ENCODE measurements around the gene AIG1. TPM values are rescaled to one million over a fixed set of nuclear protein-coding genes. Genes with fewer than 3 reads are reported as not detected.

Gene AIG1
- total RNA-seq, 1 donor from 2014 or later: 35.2 TPM

- Histone ChIP-seq H3K9me3 (ENCODE audit: insufficient read depth, low read depth, low read length) (no peaks in the 10 kb centered on the region), H3K27ac (ENCODE audit: low read depth, low read length) (no peak overlapping the region), H3K79me2 (ENCODE audit: insufficient read depth, low read length) (no peaks in the 10 kb centered on the region), H3K4me3 (ENCODE audit: insufficient read depth, low read depth, low read length) (no peak overlapping the region), H3K4me2 (ENCODE audit: low read length) (no peak overlapping the region), H3K9ac (ENCODE audit: low read length) (no peak overlapping the region), H3K4me1 (ENCODE audit: insufficient read depth, low read length) (no peaks in the 10 kb centered on the region), H3K27me3 (ENCODE audit: insufficient read depth, low read length) (no peaks in the 10 kb centered on the region), H2AFZ (ENCODE audit: low read depth, low read length) (no peak overlapping the region), H4K20me1 (ENCODE audit: insufficient read depth, low read length) (no peaks in the 10 kb centered on the region), H3K36me3 (ENCODE audit: insufficient read depth, low read length) (no peaks in the 10 kb centered on the region)
- DNase-seq (ENCODE audit: low read depth): no peak
- Mint-ChIP-seq H3K9me3 (ENCODE audit: unreplicated experiment) (no peaks in the 10 kb centered on the region), H3K4me1 (ENCODE audit: low read depth, unreplicated experiment) (peaks cover 2% of the 10 kb centered on the region), H3K36me3 (ENCODE audit: low read depth, unreplicated experiment) (peaks cover 13% of the 10 kb centered on the region), H3K27me3 (ENCODE audit: low read depth, unreplicated experiment) (no peaks in the 10 kb centered on the region), H3K27ac (ENCODE audit: unreplicated experiment) (no peak overlapping the region), H3K4me3 (ENCODE audit: unreplicated experiment) (no peak overlapping the region)
- no peak for FAIRE-seq
- TF ChIP-seq, protein P1, sequence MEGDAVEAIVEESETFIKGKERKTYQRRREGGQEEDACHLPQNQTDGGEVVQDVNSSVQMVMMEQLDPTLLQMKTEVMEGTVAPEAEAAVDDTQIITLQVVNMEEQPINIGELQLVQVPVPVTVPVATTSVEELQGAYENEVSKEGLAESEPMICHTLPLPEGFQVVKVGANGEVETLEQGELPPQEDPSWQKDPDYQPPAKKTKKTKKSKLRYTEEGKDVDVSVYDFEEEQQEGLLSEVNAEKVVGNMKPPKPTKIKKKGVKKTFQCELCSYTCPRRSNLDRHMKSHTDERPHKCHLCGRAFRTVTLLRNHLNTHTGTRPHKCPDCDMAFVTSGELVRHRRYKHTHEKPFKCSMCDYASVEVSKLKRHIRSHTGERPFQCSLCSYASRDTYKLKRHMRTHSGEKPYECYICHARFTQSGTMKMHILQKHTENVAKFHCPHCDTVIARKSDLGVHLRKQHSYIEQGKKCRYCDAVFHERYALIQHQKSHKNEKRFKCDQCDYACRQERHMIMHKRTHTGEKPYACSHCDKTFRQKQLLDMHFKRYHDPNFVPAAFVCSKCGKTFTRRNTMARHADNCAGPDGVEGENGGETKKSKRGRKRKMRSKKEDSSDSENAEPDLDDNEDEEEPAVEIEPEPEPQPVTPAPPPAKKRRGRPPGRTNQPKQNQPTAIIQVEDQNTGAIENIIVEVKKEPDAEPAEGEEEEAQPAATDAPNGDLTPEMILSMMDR (IDR thresholded peaks at IDR 0.05; ENCODE audit: insufficient read depth, low read depth, low read length): no peak
- TF ChIP-seq EZH2 (IDR thresholded peaks at IDR 0.05; ENCODE audit: insufficient read depth, low read length): no peak
Measured at GRCh38 chr6:143194095-143194589, 133.5 kb downstream of the AIG1 start.

- H3K4me3 ChIP-seq (ENCODE audit: insufficient read depth, low read depth, low read length): no peak overlapping the region
- no peak for FAIRE-seq
- no peaks in the 10 kb centered on the region for H3K79me2 ChIP-seq (ENCODE audit: insufficient read depth, low read length)
- no peak overlapping the region for H3K4me3 Mint-ChIP-seq (ENCODE audit: unreplicated experiment)
- no peaks in the 10 kb centered on the region for H3K36me3 ChIP-seq (ENCODE audit: insufficient read depth, low read length)
- DNase-seq (ENCODE audit: low read depth): no peak
- TF ChIP-seq, protein P1 (IDR thresholded peaks at IDR 0.05; ENCODE audit: insufficient read depth, low read depth, low read length): no peak
- TF ChIP-seq EZH2 (IDR thresholded peaks at IDR 0.05; ENCODE audit: insufficient read depth, low read length): no peak
- peaks cover 13% of the 10 kb centered on the region for H3K36me3 Mint-ChIP-seq (ENCODE audit: low read depth, unreplicated experiment)
- H3K4me2 ChIP-seq (ENCODE audit: low read length): no peak overlapping the region
- no peak overlapping the region for H3K27ac Mint-ChIP-seq (ENCODE audit: unreplicated experiment)
- no peak overlapping the region for H3K9ac ChIP-seq (ENCODE audit: low read length)
- no peak overlapping the region for H2AFZ ChIP-seq (ENCODE audit: low read depth, low read length)
- no peaks in the 10 kb centered on the region for H3K27me3 Mint-ChIP-seq (ENCODE audit: low read depth, unreplicated experiment)
- no peaks in the 10 kb centered on the region for H3K9me3 ChIP-seq (ENCODE audit: insufficient read depth, low read depth, low read length)
- no peaks in the 10 kb centered on the region for H3K4me1 ChIP-seq (ENCODE audit: insufficient read depth, low read length)
- no peaks in the 10 kb centered on the region for H3K27me3 ChIP-seq (ENCODE audit: insufficient read depth, low read length)
- no peaks in the 10 kb centered on the region for H3K9me3 Mint-ChIP-seq (ENCODE audit: unreplicated experiment)
- H4K20me1 ChIP-seq (ENCODE audit: insufficient read depth, low read length): no peaks in the 10 kb centered on the region
- H3K4me1 Mint-ChIP-seq (ENCODE audit: low read depth, unreplicated experiment): peaks cover 2% of the 10 kb centered on the region
- H3K27ac ChIP-seq (ENCODE audit: low read depth, low read length): no peak overlapping the region
Measured at GRCh38 chr6:143195349-143195845, 134.7 kb downstream of the AIG1 start.

- H3K4me1 ChIP-seq (ENCODE audit: insufficient read depth, low read length): no peaks in the 10 kb centered on the region
- no peaks in the 10 kb centered on the region for H3K36me3 ChIP-seq (ENCODE audit: insufficient read depth, low read length)
- no peaks in the 10 kb centered on the region for H3K9me3 ChIP-seq (ENCODE audit: insufficient read depth, low read depth, low read length)
- peak; percentile 41 for FAIRE-seq
- no peak for TF ChIP-seq EZH2 (IDR thresholded peaks at IDR 0.05; ENCODE audit: insufficient read depth, low read length)
- TF ChIP-seq, protein P1 (IDR thresholded peaks at IDR 0.05; ENCODE audit: insufficient read depth, low read depth, low read length): no peak
- Mint-ChIP-seq H3K27ac (ENCODE audit: unreplicated experiment) (no peak overlapping the region), H3K4me3 (ENCODE audit: unreplicated experiment) (no peak overlapping the region), H3K9me3 (ENCODE audit: unreplicated experiment) (no peaks in the 10 kb centered on the region), H3K27me3 (ENCODE audit: low read depth, unreplicated experiment) (no peaks in the 10 kb centered on the region), H3K36me3 (ENCODE audit: low read depth, unreplicated experiment) (peaks cover 13% of the 10 kb centered on the region), H3K4me1 (ENCODE audit: low read depth, unreplicated experiment) (no peaks in the 10 kb centered on the region)
- H3K4me3 ChIP-seq (ENCODE audit: insufficient read depth, low read depth, low read length): no peak overlapping the region
- H4K20me1 ChIP-seq (ENCODE audit: insufficient read depth, low read length): no peaks in the 10 kb centered on the region
- H3K27ac ChIP-seq (ENCODE audit: low read depth, low read length): no peak overlapping the region
- no peak overlapping the region for H3K4me2 ChIP-seq (ENCODE audit: low read length)
- no peaks in the 10 kb centered on the region for H3K27me3 ChIP-seq (ENCODE audit: insufficient read depth, low read length)
- H3K9ac ChIP-seq (ENCODE audit: low read length): no peak overlapping the region
- DNase-seq (ENCODE audit: low read depth): peak; percentile 80
- H2AFZ ChIP-seq (ENCODE audit: low read depth, low read length): no peak overlapping the region
- H3K79me2 ChIP-seq (ENCODE audit: insufficient read depth, low read length): no peaks in the 10 kb centered on the region
Measured at GRCh38 chr6:143196525-143197225, 136.0 kb downstream of the AIG1 start.
